AG10803 (cell line): ENCODE measurements around the gene BID.

Experiments
- DNase-seq: peaks from one replicate; pipeline ENCODE4 v3.0.0; 2010; ENCODE audit warnings: low read depth
- H3K4me3 ChIP-seq: 2 replicates; pipeline ENCODE4 v1.5.1; 2011; ENCODE audit warnings: mild to moderate bottlenecking, low read length, control low read depth
- TF ChIP-seq, protein P1 (sequence below): conservative IDR thresholded peaks from 2 replicates; pipeline ENCODE4 v1.5.1; 2011; ENCODE audit warnings: mild to moderate bottlenecking, low read length, control low read depth, inconsistent platforms

BID gene

DNA sequence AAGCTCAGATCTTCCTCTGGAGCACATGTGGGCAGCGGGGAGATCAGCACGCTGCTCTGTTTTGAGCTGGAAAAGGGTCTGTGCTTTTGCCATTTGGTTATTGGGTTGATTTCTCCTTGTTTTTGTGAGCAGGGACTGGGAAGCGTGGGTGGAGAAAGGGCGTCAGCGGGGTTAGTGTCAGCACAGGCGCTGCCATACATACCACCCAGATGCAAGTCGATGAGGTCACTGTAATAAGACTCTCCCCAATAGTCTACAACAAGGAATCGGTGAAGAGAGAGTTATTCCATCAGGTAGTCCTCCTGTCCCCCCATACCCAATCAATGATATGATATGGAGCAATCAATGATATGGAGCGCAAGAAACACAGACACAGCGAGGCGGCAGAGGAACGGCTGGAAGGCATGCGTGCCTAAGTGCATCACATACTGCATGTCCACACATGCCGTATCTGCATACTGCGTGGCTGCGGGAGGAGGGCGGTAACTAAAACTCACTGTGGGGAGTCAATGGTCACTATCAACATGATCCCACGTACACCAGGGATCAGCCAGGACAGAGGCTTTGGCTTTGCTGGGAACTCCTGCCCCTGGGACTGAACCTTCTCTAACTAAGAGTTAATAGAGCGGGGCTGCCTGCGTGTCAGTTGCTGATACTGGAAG, 29.5 kb upstream of the BID start:
- TF ChIP-seq, protein P1, sequence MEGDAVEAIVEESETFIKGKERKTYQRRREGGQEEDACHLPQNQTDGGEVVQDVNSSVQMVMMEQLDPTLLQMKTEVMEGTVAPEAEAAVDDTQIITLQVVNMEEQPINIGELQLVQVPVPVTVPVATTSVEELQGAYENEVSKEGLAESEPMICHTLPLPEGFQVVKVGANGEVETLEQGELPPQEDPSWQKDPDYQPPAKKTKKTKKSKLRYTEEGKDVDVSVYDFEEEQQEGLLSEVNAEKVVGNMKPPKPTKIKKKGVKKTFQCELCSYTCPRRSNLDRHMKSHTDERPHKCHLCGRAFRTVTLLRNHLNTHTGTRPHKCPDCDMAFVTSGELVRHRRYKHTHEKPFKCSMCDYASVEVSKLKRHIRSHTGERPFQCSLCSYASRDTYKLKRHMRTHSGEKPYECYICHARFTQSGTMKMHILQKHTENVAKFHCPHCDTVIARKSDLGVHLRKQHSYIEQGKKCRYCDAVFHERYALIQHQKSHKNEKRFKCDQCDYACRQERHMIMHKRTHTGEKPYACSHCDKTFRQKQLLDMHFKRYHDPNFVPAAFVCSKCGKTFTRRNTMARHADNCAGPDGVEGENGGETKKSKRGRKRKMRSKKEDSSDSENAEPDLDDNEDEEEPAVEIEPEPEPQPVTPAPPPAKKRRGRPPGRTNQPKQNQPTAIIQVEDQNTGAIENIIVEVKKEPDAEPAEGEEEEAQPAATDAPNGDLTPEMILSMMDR, result no peak
- no peak for DNase-seq
- no peak overlapping the region for H3K4me3 ChIP-seq

DNA sequence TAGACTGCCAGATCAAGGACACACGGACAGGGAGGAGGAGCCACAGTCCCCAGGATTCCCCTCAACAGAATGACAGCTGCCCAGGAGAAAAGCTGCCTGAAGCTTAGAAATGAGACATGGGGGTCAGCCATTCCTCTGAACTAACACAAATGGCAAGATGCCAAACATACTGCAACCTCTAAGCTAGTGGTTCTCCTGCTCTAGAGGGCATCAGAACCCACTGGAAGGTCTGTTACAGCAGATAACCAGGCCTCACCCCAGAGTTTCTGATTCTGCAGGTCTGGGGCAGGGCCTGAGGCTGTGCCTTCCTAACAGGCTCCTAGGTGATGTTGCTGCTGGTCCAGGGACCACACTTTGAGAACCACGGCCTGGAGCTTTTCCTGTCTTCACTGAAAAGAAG, 28.6 kb upstream of the BID start:
- no peak for DNase-seq
- no peak overlapping the region for H3K4me3 ChIP-seq
- TF ChIP-seq, protein P1, result no peak

DNA sequence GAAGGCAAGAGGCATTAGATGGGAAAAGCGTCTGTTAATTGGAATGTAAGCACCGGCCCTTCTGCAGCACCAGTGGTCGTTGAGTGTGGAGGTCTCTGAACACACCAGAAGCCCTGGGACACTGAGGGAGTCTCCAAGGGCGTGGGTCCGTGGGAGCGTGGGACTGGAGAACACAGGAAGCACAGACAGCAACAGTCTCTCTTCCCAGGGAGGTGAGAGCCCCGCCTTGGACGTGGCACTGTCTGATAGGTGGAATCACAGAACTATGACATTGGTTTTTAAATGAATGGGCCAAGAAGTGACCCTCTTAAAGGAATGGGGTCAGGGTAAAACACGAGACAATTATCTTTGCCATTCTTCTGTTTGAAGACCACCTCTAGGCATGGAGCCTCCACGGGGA, 28.1 kb upstream of the BID start:
- no peak for DNase-seq
- H3K4me3 ChIP-seq, result no peak overlapping the region
- TF ChIP-seq, protein P1, result no peak

DNA sequence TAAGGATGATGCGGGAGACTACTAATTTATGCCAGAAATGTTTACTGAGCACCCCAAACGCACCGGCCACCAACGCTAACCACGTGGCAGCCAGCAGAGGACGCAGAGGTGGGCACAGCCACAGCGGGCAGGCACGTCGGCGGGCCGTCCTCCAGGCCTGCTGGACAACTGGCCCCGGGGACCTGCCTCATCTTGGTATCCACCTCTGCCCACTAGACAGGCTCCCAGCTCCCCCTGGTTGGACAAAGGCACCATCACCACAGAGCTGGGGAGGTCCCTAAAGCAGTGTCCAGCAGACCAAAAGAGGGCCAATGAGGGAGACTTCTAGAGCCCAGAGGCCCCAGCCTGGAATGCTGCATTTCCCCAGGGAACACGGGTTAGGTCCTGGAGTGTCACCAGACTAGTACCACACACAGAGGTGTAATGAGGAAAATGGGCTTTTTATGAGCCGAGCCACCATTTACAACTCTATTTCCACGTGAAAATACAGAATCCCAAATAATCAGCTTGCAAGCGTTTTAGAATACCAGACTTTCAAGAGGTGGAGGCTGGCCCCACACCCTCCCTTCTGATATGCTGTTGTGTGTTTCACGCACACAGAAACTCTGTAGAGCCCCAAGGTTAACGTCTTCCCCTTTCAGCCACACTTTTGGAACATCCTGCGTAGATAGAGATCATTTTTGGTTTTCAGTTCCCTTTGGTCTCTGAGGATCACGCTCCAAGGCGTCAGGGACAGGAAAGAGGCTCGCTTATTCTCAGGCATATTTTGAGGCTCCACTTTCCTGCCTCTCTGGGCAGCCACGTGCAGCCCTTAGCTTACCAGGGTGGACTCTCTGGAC, 23.7 kb upstream of the BID start:
- TF ChIP-seq, protein P1, result no peak
- DNase-seq, result no peak
- H3K4me3 ChIP-seq, result no peak overlapping the region

DNA sequence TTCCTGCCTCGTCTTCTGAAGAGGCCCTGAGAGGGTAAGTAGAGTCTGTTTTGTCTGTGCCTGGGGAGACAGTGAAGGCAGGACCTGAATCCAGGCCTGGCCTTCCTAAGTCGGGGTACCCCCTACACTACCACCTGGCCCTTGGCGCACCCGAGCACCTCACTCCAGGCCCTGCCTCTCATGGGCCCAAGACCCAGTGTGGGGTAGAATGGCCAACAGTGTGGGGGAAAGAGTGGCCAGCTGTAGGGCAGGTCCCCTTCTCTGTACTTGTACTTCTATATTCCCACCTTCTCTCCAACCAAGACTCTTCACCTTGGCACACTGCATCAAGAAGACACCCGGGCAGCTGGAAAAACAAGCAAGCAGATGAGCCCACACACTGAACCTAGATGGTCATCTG, 22.4 kb upstream of the BID start:
- no peak overlapping the region for H3K4me3 ChIP-seq
- DNase-seq, result no peak
- TF ChIP-seq, protein P1, result no peak

DNA sequence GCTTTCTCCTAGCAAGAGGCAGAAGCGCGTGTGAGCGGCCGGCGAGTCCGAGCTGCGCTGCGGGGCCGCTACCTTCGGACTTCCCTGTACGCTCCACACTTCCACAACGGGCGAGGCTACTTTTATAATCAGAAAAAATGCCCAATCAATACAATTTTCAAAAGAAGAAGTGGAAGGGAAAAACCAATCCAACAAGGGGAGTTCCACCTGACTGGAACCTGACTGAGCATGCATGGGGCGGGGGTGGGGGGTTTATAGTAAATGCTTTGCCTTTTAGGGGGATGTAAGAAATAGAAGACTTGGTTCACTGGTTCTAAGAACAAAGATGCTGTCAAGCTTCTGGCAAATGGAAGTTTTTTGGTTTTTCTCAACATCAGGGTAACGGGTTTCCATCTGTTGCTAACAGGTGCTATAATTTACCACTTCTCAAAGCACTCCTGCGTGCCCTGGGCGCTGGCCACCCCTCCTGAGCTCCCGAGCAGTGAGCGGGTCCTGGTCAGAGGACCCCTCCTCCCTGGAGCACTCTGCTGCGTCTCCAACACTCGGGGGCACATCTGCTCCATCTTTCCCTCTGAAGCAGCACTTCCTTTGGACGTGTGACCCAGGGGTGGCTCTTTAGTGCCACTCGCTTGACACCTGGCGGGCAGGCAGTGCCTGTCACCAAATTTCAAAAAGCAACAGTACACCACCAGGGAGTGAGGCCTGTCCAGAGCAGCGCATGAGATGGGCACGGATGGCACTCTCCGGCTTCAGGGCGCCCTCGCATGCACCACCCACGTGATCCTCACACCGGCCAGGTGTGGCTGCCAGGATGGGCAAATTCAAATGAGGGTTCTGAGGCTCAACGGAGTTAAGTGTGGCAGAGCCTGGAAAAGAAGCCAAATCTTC, 21.6 kb upstream of the BID start:
- DNase-seq, result no peak
- H3K4me3 ChIP-seq, result no peak overlapping the region
- TF ChIP-seq, protein P1, result no peak
